ENCODE data around the gene ATP1A2. TPM values are rescaled to one million over a fixed set of nuclear protein-coding genes. Genes with fewer than 3 reads are reported as not detected.

The ATP1A2 gene
- total and polyA plus RNA-seq, 2 donors (not counting 1 experiment from before 2014, with no cell fraction given) = not detected

- peak overlapping the region in 4 of 5 experiments; percentile 48 to 63 (median 60) for H3K4me3 ChIP-seq (ENCODE audit: control extremely low read depth in 1 of 5, extremely low read depth in 1 of 5, insufficient read depth in 1 of 5, low read depth in 2 of 5, low read length in 4 of 5)
- DNase-seq (peak; percentile 81), ATAC-seq (ENCODE audit: low read depth) (peak; percentile 98)
- CTCF ChIA-PET = interaction anchor here (0.7 to 3.7 kb wide), 6 partner anchors 8 to 31 kb away, joined by 3 to 27 read pairs (median 6); no protein-coding TSS in a partner anchor
- POLR2A ChIA-PET = interaction anchor here (0.6 kb wide), 1 partner anchor 132 kb away, joined by 3 read pairs; no protein-coding TSS in a partner anchor
- TF ChIP-seq CTCF (IDR thresholded peaks at IDR 0.05) = no peak
- no peak for TF ChIP-seq EZH2 (IDR thresholded peaks at IDR 0.05; ENCODE audit: borderline replicate concordance, insufficient read depth, low read depth, low read length, poor library complexity, severe bottlenecking)
- Mint-ChIP-seq H3K27me3 (peaks cover 56% of the 10 kb centered on the region), H3K4me3 (peak overlapping the region; percentile 90), H3K4me1 (peaks cover 12% of the 10 kb centered on the region), H3K9me3 (ENCODE audit: insufficient read depth) (no peaks in the 10 kb centered on the region), H3K27ac (no peak overlapping the region)
- WGBS (ENCODE audit: insufficient coverage) = under 1% methylated on average over 37 of the region's 46 CpGs
- no peaks in the 10 kb centered on the region for H3K36me3 ChIP-seq (replicated peaks in 1 of 2; ENCODE audit: control extremely low read depth in 1 of 2, control insufficient read depth in 1 of 2, extremely low read depth in 1 of 2, insufficient read depth in 2 of 2, low read length in 1 of 2)
- no peak overlapping the region for H3K27ac ChIP-seq (ENCODE audit: low read length in 2 of 2)
- peak overlapping the region; percentile 77 for H2AFZ ChIP-seq (ENCODE audit: insufficient read depth, low read depth, low read length, poor library complexity, severe bottlenecking)
- H3K79me2 ChIP-seq (ENCODE audit: control insufficient read depth, insufficient read depth, low read length) = no peaks in the 10 kb centered on the region
- no peaks in the 10 kb centered on the region for H4K20me1 ChIP-seq (ENCODE audit: control insufficient read depth, insufficient read depth, low read length, poor library complexity, severe bottlenecking)
- intact Hi-C loops (cut with micrococcal nuclease) = loop anchor here (2.0 kb wide), 2 partner anchors 24 to 28 kb away; partner anchors contain the start of gene IGSF8
- H3K9ac ChIP-seq (ENCODE audit: low read length) = peak overlapping the region; percentile 62
- peak overlapping the region; percentile 87 for H3K4me2 ChIP-seq (replicated peaks; ENCODE audit: low read depth, low read length, poor library complexity, severe bottlenecking)
- peaks cover 0 to 32% (median 19%) of the 10 kb centered on the region in 4 experiments for H3K27me3 ChIP-seq (replicated peaks in 1 of 4; ENCODE audit: control extremely low read depth in 1 of 4, control insufficient read depth in 3 of 4, insufficient read depth in 4 of 4, low read length in 3 of 4)
- H3K9me3 ChIP-seq (ENCODE audit: control extremely low read depth in 1 of 3, control insufficient read depth in 2 of 3, insufficient read depth in 1 of 3, low read length in 2 of 3) = no peaks in the 10 kb centered on the region
- H3K4me1 ChIP-seq (ENCODE audit: control insufficient read depth in 2 of 2, insufficient read depth in 2 of 2, low read length in 2 of 2) = peaks cover 11 to 12% of the 10 kb centered on the region in 2 donors
Observed at GRCh38 chr1:160070243-160071163, 45.1 kb upstream of the ATP1A2 start.
